Measurements from ENCODE around the gene GLP1R.

The GLP1R gene

GRCh38 chr6:39044181-39044580 is 4.4 kb upstream of the GLP1R start:
- DNase-seq (ENCODE audit: low read depth) = no peak

- no peak for DNase-seq (ENCODE audit: low read depth)
Observed at GRCh38 chr6:39047434-39048327, 900 bp upstream of the GLP1R start.

- no peak for DNase-seq (ENCODE audit: low read depth)
Observed at GRCh38 chr6:39049575-39050283, 1.1 kb downstream of the GLP1R start.

GRCh38 chr6:39050453-39051112 is 2.0 kb downstream of the GLP1R start:
- no peak for DNase-seq (ENCODE audit: low read depth)

- DNase-seq (ENCODE audit: low read depth) = no peak
Observed at GRCh38 chr6:39051399-39052122, 3.0 kb downstream of the GLP1R start.

- DNase-seq (ENCODE audit: low read depth) = no peak
Observed at GRCh38 chr6:39053016-39053624, 4.5 kb downstream of the GLP1R start.

- DNase-seq (ENCODE audit: low read depth) = no peak
Observed at GRCh38 chr6:39053854-39054576, 5.4 kb downstream of the GLP1R start.

- no peak for DNase-seq (ENCODE audit: low read depth)
Observed at GRCh38 chr6:39054577-39055142, 6.1 kb downstream of the GLP1R start.

- no peak for DNase-seq (ENCODE audit: low read depth)
Observed at GRCh38 chr6:39055661-39056060, 7.1 kb downstream of the GLP1R start.

- DNase-seq (ENCODE audit: low read depth) = no peak
Observed at GRCh38 chr6:39056191-39056590, 7.6 kb downstream of the GLP1R start.

- no peak for DNase-seq (ENCODE audit: low read depth)
Observed at GRCh38 chr6:39056681-39057080, 8.1 kb downstream of the GLP1R start.

- DNase-seq (ENCODE audit: low read depth) = no peak
Observed at GRCh38 chr6:39057251-39058155, 8.9 kb downstream of the GLP1R start.

- DNase-seq (ENCODE audit: low read depth) = no peak
Observed at GRCh38 chr6:39058471-39059147, 10.0 kb downstream of the GLP1R start.

- DNase-seq (ENCODE audit: low read depth) = no peak
Observed at GRCh38 chr6:39059496-39060310, 11.1 kb downstream of the GLP1R start.

- DNase-seq (ENCODE audit: low read depth) = no peak
Observed at GRCh38 chr6:39060467-39061160, 12.0 kb downstream of the GLP1R start.

GRCh38 chr6:39061182-39061581 is 12.6 kb downstream of the GLP1R start:
- DNase-seq (ENCODE audit: low read depth) = no peak

GRCh38 chr6:39061588-39061987 is 13.0 kb downstream of the GLP1R start:
- no peak for DNase-seq (ENCODE audit: low read depth)
